HCT116 (cell line): ENCODE data around the gene TEX101. TPM values are rescaled to one million over a fixed set of nuclear protein-coding genes. Genes with fewer than 3 reads are reported as not detected.

Experiments used
- ATAC-seq: fragments of 200-7000 bp; cut with Tn5 transposase; 2 replicates; pipeline ENCODE4 v1.9.1; 2020; ENCODE audit warnings: mild to moderate bottlenecking, moderate library complexity
- BruUV-seq: library from RNA; stranded (reverse); fragments of 400-500 nt; replicated peaks from 2 replicates; lab custom pipeline; 2021; lab: Mats Ljungman, UMichigan
- CTCF ChIA-PET: fragments of 300-600 bp; sonication (Branson Sonifier 250); formaldehyde crosslinking; loops from one replicate; lab custom pipeline; 2021; ENCODE audit warnings: antibody characterized with exemption; lab: Charles Lee
- POLR2A ChIA-PET: fragments of 300-600, 350-600 bp; sonication (Branson Sonifier 250); formaldehyde crosslinking; loops from one replicate; lab custom pipeline; 2021; ENCODE audit warnings: antibody characterized with exemption; lab: Charles Lee
- RAD21 ChIA-PET, 2 experiments: fragments of 300-600 bp; sonication (Branson Sonifier 250); formaldehyde crosslinking; loops; one replicate each; lab custom pipeline; 2023; ENCODE audit warnings: low total read pairs in 2 of 2; ENCODE audit not compliant: uncharacterized antibody in 2 of 2, unreplicated experiment in 2 of 2, low non-redundant PET in 1 of 2; lab: Charles Lee
- DNase-seq: peaks from one replicate; pipeline ENCODE4 v3.0.0-alpha.2; 2010; ENCODE audit warnings: low read depth, low spot score
- H2AFZ ChIP-seq: fragments of 200-600 bp; shearing (Covaris generic), sonication (generic); 2 replicates; pipeline ENCODE4 v1.6.1; 2017; ENCODE audit warnings: low read depth, mixed run types, mixed read lengths, antibody characterized with exemption, low read length; ENCODE audit not compliant: poor library complexity, severe bottlenecking
- H3K27ac ChIP-seq: 2 replicates; pipeline ENCODE4 v1.5.1; 2012; ENCODE audit warnings: low read depth, low read length
- H3K27me3 ChIP-seq: fragments of 200-600 bp; sonication (generic); 2 replicates; pipeline ENCODE4 v1.6.1; 2016; ENCODE audit warnings: mixed run types, low read length, mixed read lengths; ENCODE audit not compliant: insufficient read depth
- H3K36me3 ChIP-seq, 2 experiments: fragments of 200-500 bp in 1 of 2; fragments of 200-600 bp in 1 of 2; sonication (Bioruptor generic) in 1 of 2; sonication (generic) in 1 of 2; 2 replicates each; pipeline versions ENCODE4 v1.5.1 to v1.6.1; 2014 to 2016; ENCODE audit warnings: low read length in 2 of 2, inconsistent platforms in 1 of 2, mixed read lengths in 1 of 2, mixed run types in 1 of 2; ENCODE audit not compliant: insufficient read depth in 2 of 2, control insufficient read depth in 1 of 2
- H3K4me1 ChIP-seq, 2 experiments: fragments of 200-600 bp in 1 of 2; sonication (generic) in 1 of 2; 2 replicates each; pipeline versions ENCODE4 v1.5.1 to v1.6.1; 2012 to 2017; ENCODE audit warnings: low read length in 2 of 2, inconsistent platforms in 1 of 2, mild to moderate bottlenecking in 1 of 2, mixed read lengths in 1 of 2, mixed run types in 1 of 2, moderate library complexity in 1 of 2; ENCODE audit not compliant: insufficient read depth in 2 of 2, control insufficient read depth in 1 of 2
- H3K4me2 ChIP-seq: fragments of 200-600 bp; sonication (generic); 2 replicates; pipeline ENCODE4 v1.6.1; 2017; ENCODE audit warnings: mixed run types, low read length, mixed read lengths
- H3K4me3 ChIP-seq, 2 experiments: fragments of 200-600 bp in 1 of 2; sonication (generic) in 1 of 2; replicated peaks in 1 of 2; 2 replicates each; pipeline ENCODE4 v1.5.1; 2011 to 2016; ENCODE audit warnings: low read length in 2 of 2, control low read depth in 1 of 2, low read depth in 1 of 2, mild to moderate bottlenecking in 1 of 2, mixed read lengths in 1 of 2, mixed run types in 1 of 2
- H3K79me2 ChIP-seq: fragments of 200-600 bp; sonication (generic); 2 replicates; pipeline ENCODE4 v1.6.1; 2017; ENCODE audit warnings: mild to moderate bottlenecking, mixed run types, low read length, moderate library complexity, mixed read lengths; ENCODE audit not compliant: insufficient read depth
- H3K9ac ChIP-seq: fragments of 200-600 bp; sonication (generic); 2 replicates; pipeline ENCODE4 v1.6.1; 2016; ENCODE audit warnings: low read length, mixed read lengths
- H3K9me2 ChIP-seq: fragments of 200-600 bp; sonication (generic), shearing (Covaris generic); 2 replicates; pipeline ENCODE4 v1.6.1; 2017; ENCODE audit warnings: mixed run types, mild to moderate bottlenecking, moderate library complexity; ENCODE audit not compliant: insufficient read depth
- H3K9me3 ChIP-seq, 2 experiments: fragments of 200-500 bp in 1 of 2; fragments of 200-600 bp in 1 of 2; sonication (Bioruptor generic) in 1 of 2; sonication (generic) in 1 of 2; 2 replicates each; pipeline ENCODE4 v1.6.1; 2014 to 2017; ENCODE audit warnings: low read length in 2 of 2, mixed read lengths in 2 of 2, inconsistent platforms in 1 of 2, low read depth in 1 of 2, mild to moderate bottlenecking in 1 of 2, mixed run types in 1 of 2, moderate library complexity in 1 of 2; ENCODE audit not compliant: control insufficient read depth in 1 of 2, insufficient read depth in 1 of 2
- H4K20me1 ChIP-seq: fragments of 200-600 bp; sonication (generic), shearing (Covaris generic); 2 replicates; pipeline ENCODE4 v1.6.1; 2017; ENCODE audit warnings: mixed run types, mild to moderate bottlenecking, moderate library complexity; ENCODE audit not compliant: insufficient read depth
- CEBPB ChIP-seq: IDR thresholded peaks from 2 replicates; pipeline ENCODE4 v1.6.1; 2012; ENCODE audit warnings: low read depth
- CTCF ChIP-seq, 3 experiments: fragments of 200-600 bp in 1 of 3; sonication (generic) in 1 of 3; IDR thresholded peaks in 2 of 3; conservative IDR thresholded peaks in 1 of 3; 2 replicates each; pipeline ENCODE4 v1.5.1; 2012 to 2017; ENCODE audit warnings: low read depth in 2 of 3, low read length in 2 of 3, antibody characterized with exemption in 1 of 3, borderline replicate concordance in 1 of 3, control low read depth in 1 of 3, mild to moderate bottlenecking in 1 of 3, mixed read lengths in 1 of 3, mixed run types in 1 of 3, moderate library complexity in 1 of 3; ENCODE audit not compliant: insufficient read depth in 1 of 3
- EGR1 ChIP-seq: IDR thresholded peaks from 2 replicates; pipeline ENCODE4 v1.6.1; 2012; ENCODE audit warnings: low read depth
- ELF1 ChIP-seq: IDR thresholded peaks from 2 replicates; pipeline ENCODE4 v1.6.1; 2012; ENCODE audit warnings: low read depth, borderline replicate concordance
- EZH2 ChIP-seq: fragments of 200-600 bp; sonication (generic); IDR thresholded peaks from 2 replicates; pipeline ENCODE4 v1.6.1; 2017; ENCODE audit warnings: antibody characterized with exemption, mixed run types
- EZH2phosphoT487 ChIP-seq: fragments of 200-600 bp; IDR thresholded peaks from 2 replicates; pipeline ENCODE4 v1.6.1; 2018; ENCODE audit warnings: antibody characterized with exemption, borderline replicate concordance
- FOSL1 ChIP-seq: IDR thresholded peaks from 2 replicates; pipeline ENCODE4 v1.6.1; 2012; ENCODE audit warnings: low read depth
- JUND ChIP-seq: IDR thresholded peaks from 2 replicates; pipeline ENCODE4 v1.6.1; 2012
- POLR2A ChIP-seq: IDR thresholded peaks from 2 replicates; pipeline ENCODE4 v1.7.0; 2011; ENCODE audit warnings: borderline replicate concordance; ENCODE audit not compliant: insufficient read depth, insufficient read length; ENCODE audit errors: extremely low read depth
- POLR2AphosphoS5 ChIP-seq: IDR thresholded peaks from 2 replicates; pipeline ENCODE4 v1.6.1; 2011; ENCODE audit warnings: mild to moderate bottlenecking, low read depth, low read length, moderate library complexity
- RAD21 ChIP-seq: IDR thresholded peaks from 2 replicates; pipeline ENCODE4 v1.6.1; 2012; ENCODE audit warnings: low read depth, mild to moderate bottlenecking
- SIN3A ChIP-seq: IDR thresholded peaks from 2 replicates; pipeline ENCODE4 v1.6.1; 2012; ENCODE audit warnings: low read depth
- SP1 ChIP-seq: IDR thresholded peaks from 2 replicates; pipeline ENCODE4 v1.6.1; 2012; ENCODE audit warnings: low read depth
- SRF ChIP-seq: IDR thresholded peaks from 2 replicates; pipeline ENCODE4 v1.6.1; 2012; ENCODE audit warnings: low read depth
- TCF7L2 ChIP-seq: IDR thresholded peaks from 2 replicates; pipeline ENCODE4 v1.7.0; 2011; ENCODE audit warnings: borderline replicate concordance, inconsistent platforms; ENCODE audit not compliant: insufficient read depth, insufficient read length; ENCODE audit errors: extremely low read depth
- YY1 ChIP-seq: IDR thresholded peaks from 2 replicates; pipeline ENCODE4 v1.6.1; 2011; ENCODE audit warnings: low read length, low read depth, moderate library complexity, mild to moderate bottlenecking; ENCODE audit not compliant: insufficient replicate concordance; ENCODE audit errors: extremely low read depth
- ZBTB33 ChIP-seq: IDR thresholded peaks from 2 replicates; pipeline ENCODE4 v1.6.1; 2011; ENCODE audit warnings: mild to moderate bottlenecking, low read length, moderate library complexity; ENCODE audit not compliant: insufficient replicate concordance; ENCODE audit errors: extremely low read depth
- intact Hi-C: fragments of 100-400 bp; cut with micrococcal nuclease; formaldehyde crosslinking; loops from 2 replicates; pipeline ENCODE4 v1.10.0; 2022
- total RNA-seq: library from RNA; stranded (reverse); gene quantifications from one replicate; pipeline ENCODE4 v1.2.1, GENCODE V29; 2021; ENCODE audit not compliant: unreplicated experiment
- TF ChIP-seq, protein P1 (sequence below): IDR thresholded peaks from 2 replicates; pipeline ENCODE4 v1.6.1; 2012; ENCODE audit warnings: low read depth

TEX101 gene
- total RNA-seq, 1 experiment from 2014 or later: not detected

- H3K36me3 ChIP-seq: no peaks in the 10 kb centered on the region
- POLR2A ChIA-PET: no interaction called here
Observed at GRCh38 chr19:43460362-43461016, 45.8 kb downstream of the TEX101 start.

More at GRCh38 chr19:43460362-43461016, 45.8 kb downstream of the TEX101 start:
- DNase-seq (no peak), ATAC-seq (no peak)
- no peak overlapping the region for H3K4me3 ChIP-seq
- intact Hi-C loops: no loop called here
- H2AFZ ChIP-seq: no peak overlapping the region
- BruUV-seq: no TSS peak
- CTCF ChIA-PET: interaction anchor here (1.0 kb wide), 1 partner anchor 59 kb away, joined by 4 read pairs; no protein-coding TSS in a partner anchor
- peaks cover 16 to 28% of the 10 kb centered on the region in 2 experiments for H3K4me1 ChIP-seq
- H4K20me1 ChIP-seq: no peaks in the 10 kb centered on the region
- TF ChIP-seq SP1: no peak
- no peak for TF ChIP-seq JUND
- no peak for TF ChIP-seq EGR1
- no peak for TF ChIP-seq TCF7L2
- no peak for TF ChIP-seq FOSL1
- no peak for TF ChIP-seq SIN3A
- no peak for TF ChIP-seq YY1
- no peak for TF ChIP-seq SRF
- TF ChIP-seq CEBPB: no peak
- no peak for TF ChIP-seq POLR2AphosphoS5
- no peak for TF ChIP-seq CTCF (IDR thresholded peaks at IDR 0.05 in 2 of 3, conservative IDR thresholded peaks at IDR 0.05 in 1 of 3; ENCODE audit: borderline replicate concordance in 1 of 3, insufficient read depth in 1 of 3, low read depth in 2 of 3, low read length in 2 of 3)
- TF ChIP-seq ELF1: no peak
- TF ChIP-seq POLR2A: no peak
- no peak for TF ChIP-seq ZBTB33
- TF ChIP-seq RAD21: no peak
- no peak for TF ChIP-seq EZH2
- no peak for TF ChIP-seq EZH2phosphoT487
- TF ChIP-seq, protein P1, sequence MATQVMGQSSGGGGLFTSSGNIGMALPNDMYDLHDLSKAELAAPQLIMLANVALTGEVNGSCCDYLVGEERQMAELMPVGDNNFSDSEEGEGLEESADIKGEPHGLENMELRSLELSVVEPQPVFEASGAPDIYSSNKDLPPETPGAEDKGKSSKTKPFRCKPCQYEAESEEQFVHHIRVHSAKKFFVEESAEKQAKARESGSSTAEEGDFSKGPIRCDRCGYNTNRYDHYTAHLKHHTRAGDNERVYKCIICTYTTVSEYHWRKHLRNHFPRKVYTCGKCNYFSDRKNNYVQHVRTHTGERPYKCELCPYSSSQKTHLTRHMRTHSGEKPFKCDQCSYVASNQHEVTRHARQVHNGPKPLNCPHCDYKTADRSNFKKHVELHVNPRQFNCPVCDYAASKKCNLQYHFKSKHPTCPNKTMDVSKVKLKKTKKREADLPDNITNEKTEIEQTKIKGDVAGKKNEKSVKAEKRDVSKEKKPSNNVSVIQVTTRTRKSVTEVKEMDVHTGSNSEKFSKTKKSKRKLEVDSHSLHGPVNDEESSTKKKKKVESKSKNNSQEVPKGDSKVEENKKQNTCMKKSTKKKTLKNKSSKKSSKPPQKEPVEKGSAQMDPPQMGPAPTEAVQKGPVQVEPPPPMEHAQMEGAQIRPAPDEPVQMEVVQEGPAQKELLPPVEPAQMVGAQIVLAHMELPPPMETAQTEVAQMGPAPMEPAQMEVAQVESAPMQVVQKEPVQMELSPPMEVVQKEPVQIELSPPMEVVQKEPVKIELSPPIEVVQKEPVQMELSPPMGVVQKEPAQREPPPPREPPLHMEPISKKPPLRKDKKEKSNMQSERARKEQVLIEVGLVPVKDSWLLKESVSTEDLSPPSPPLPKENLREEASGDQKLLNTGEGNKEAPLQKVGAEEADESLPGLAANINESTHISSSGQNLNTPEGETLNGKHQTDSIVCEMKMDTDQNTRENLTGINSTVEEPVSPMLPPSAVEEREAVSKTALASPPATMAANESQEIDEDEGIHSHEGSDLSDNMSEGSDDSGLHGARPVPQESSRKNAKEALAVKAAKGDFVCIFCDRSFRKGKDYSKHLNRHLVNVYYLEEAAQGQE: no peak
- H3K9me3 ChIP-seq: no peaks in the 10 kb centered on the region
- H3K4me2 ChIP-seq: no peak overlapping the region
- H3K27me3 ChIP-seq: no peaks in the 10 kb centered on the region
- no peak overlapping the region for H3K27ac ChIP-seq
- H3K79me2 ChIP-seq: no peaks in the 10 kb centered on the region
- H3K9me2 ChIP-seq: no peaks in the 10 kb centered on the region
- H3K9ac ChIP-seq: no peak overlapping the region
- RAD21 ChIA-PET: no interaction called here
